Germinal center (tissue), 1 donor: ENCODE measurements around the gene DCANP1.
"Not testable (repeated sequence)": the region's sequence is repeated elsewhere in the genome, so short reads cannot be mapped to it uniquely, and the experiment has no call there.

Source experiments
- DNase-seq: peaks from one replicate; pipeline ENCODE4 v3.0.0; 2012; ENCODE audit warnings: mixed read lengths, low spot score

DCANP1 gene

DNA sequence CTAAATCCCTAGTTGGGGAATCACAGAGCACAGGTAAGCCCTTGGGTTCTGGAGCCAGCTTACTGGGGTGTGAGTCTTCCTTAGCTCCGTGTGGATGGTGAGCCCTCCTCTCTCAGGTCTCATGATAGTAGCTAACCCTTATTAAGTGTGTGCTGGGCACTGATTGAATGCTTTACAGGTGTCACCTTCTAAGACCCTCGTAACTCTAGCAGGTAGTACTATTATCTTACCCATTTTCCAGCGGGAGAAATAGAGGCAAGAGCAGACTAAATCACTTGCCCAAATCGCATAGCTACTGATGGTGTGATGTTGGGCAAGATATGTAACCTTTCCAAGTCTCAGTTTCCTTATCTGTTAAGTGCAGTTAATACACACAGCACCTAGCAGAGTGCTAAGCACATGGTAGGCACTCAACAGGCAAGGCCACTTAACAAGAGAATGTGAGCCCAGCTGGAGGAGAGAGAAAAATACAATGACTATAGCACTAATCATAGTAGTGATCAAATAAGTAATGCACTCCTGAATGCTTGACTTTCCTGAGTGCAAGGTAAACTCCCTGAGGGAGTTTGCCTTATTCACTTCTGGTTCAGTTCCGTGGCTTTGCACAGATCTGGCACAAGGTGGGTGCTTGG is at the start of gene DCANP1:
DCANP1 (minus strand) TSS at position 51 of the 632 bp plus-strand sequence. CDS start 240 bp downstream, outside the sequence.
- DNase-seq, result no peak

DNA sequence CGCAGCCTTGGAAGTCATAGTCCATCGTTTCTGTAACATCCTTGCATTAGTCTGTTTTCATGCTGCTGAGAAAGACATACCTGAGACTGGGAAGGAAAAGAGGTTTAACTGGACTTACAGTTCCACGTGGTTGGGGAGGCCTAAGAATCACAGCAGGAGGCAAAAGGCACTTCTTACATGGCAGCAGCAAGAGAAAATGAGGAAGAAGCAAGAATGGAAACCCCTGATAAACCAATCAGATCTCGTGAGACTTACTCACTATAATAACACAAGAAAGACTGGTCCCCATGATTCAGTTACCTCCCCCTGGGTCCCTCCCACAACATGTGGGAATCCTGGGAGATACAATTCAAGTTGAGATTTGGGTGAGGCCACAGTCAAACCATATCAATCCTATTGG is 48.4 kb upstream of the DCANP1 start:
- not testable (repeated sequence) for DNase-seq

- DNase-seq, result no peak
Observed at GRCh38 chr5:135494196-135494595, 47.0 kb upstream of the DCANP1 start.

DNA sequence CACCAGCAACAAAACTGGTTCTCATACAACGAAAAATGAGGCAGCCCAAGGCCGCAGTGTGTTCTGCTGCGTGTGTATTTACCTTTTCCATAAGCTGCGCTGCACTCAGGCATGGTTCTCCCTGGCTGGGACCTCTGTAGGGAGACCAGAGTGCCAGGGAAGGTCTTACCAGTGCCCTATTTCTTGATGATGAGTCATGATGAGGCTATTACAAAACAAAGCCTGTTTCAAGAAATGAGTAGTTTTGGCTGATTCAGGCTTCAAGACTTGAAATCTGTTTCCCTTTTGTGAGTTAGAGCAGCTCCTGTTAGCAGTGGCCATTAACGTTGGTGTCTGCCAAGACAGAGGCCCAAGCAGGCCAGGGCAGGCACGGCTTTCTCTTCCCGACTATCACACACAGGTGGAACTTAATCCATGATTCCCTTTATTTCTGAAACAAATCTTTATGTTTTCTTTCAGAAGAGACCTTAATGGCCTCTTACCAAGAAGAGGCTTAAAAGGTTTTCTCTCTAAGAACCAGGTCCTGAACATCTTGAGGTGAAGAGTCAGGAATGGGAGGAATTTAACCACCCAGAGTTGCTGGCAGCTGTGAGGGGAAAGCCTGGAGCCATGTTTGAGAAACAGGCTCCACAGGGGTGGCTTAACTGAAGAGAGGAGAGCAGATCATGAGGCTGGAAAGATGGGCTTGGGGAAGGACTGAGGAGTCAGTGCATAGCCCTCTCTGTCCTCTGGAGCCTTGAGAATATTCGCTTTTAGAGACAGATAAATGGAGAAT is 46.4 kb upstream of the DCANP1 start:
- DNase-seq, result no peak

GRCh38 chr5:135492319-135492626 is 45.1 kb upstream of the DCANP1 start:
- DNase-seq, result no peak

- no peak for DNase-seq
Observed at GRCh38 chr5:135491552-135492318, 44.6 kb upstream of the DCANP1 start.

DNA sequence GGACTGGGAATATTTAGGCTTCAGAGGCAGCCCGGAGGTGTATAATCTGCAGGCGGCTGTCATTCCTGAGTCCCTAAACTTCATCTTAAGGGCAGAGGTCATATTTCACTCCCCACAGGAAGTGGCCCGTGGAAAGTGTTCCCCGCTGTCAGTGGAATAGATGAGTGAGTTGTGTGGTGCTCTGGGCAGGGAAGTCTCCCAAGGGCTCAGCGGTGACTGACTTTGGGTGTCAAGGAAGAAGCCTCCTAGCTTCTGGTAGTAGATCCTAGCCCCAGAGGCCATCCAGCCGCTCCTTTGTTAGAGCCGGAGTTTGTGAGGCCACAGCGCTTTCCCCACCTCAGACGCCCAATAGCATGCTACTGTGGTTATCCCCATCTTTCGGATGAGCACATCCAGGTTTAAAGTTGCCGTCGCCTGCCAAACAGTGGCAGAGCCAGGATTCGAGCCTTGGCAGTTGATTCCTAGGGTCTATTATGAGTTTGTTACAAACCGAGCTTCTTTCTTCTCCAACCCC is 43.9 kb upstream of the DCANP1 start:
- DNase-seq, result no peak

- no peak for DNase-seq
Observed at GRCh38 chr5:135490245-135491037, 43.3 kb upstream of the DCANP1 start.

DNA sequence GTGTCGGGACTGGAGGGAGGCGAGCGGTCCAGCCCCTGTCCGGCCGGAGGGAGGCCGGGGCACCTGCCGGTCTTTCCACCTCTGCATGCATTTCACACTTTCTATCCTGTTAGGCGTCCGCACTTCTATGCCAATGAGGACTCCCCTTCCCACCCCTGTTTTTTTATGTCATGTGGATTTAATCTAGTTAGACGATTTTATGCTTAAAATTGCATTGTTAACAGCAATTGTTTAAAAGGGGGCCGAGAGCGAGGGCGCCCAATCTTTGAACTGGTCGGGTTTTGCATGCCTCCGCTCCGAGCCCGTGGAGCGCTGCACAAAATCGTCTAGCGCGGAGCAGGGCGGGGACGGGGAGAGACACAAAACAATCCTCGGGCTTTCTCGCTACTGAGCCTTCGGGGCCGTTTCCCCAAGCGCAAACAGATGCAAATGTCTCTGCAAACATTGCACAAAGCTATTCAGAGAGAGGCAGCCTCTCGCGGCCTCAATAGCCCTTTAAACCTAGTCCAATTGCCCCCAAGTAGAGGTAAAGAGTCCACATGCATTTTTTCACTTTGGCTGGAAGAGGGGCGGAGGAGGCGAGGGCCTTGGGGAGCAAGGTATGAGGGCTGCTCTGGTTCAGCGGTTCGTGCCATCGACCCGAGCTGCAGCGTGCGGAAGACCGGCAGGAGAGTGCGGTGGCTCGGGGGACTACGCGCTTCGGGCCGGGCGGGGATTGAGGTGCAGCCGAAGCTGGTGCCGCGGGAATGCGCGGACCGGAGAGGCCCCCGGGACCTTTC is 42.5 kb upstream of the DCANP1 start:
- DNase-seq, result peak; percentile 27

- no peak for DNase-seq
Observed at GRCh38 chr5:135488727-135489465, 41.7 kb upstream of the DCANP1 start.

- DNase-seq, result no peak
Observed at GRCh38 chr5:135487839-135488514, 40.8 kb upstream of the DCANP1 start.

- DNase-seq, result no peak
Observed at GRCh38 chr5:135487037-135487395, 39.9 kb upstream of the DCANP1 start.

GRCh38 chr5:135486131-135487036 is 39.2 kb upstream of the DCANP1 start:
- no peak for DNase-seq

DNA sequence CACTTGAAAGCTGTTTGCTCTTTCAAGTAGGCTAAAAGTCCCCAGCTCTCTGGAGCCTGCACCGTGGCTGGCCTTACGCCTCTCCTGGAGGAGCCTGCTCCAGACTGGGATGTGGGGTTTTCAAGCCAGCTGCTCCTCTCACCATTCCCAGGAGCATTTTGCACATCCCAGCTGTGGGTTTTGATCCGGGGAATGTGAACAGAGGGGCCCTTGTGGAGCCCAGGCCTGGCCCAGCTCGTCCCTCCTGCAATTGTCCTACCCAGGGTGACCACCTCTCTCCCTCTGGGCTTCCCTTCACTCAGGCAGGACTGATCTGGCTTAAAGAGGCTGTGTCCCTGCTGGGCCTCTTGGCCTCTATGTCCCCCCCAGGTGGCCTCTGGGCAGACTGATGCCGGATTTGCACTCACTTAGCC is 37.5 kb upstream of the DCANP1 start:
- no peak for DNase-seq

DNA sequence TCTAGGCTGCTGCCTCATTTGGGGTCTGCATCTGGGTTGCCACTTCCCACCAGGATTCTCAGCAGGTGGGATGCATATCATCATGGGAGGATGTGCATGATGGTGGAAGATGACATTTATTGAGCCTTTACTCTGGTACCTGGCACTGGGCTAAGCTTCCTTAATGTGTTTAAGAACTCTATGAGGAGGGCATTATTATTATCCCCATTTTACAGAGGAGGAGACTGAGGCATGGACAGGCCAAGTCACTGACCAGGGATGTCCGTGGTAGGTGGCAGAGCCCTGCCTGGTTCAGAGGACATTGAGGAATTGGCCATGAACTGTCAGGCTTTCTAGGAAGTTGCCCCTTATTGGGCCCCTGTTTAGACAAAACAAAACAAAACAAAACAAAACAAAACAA is 36.1 kb upstream of the DCANP1 start:
- no peak for DNase-seq

DNA sequence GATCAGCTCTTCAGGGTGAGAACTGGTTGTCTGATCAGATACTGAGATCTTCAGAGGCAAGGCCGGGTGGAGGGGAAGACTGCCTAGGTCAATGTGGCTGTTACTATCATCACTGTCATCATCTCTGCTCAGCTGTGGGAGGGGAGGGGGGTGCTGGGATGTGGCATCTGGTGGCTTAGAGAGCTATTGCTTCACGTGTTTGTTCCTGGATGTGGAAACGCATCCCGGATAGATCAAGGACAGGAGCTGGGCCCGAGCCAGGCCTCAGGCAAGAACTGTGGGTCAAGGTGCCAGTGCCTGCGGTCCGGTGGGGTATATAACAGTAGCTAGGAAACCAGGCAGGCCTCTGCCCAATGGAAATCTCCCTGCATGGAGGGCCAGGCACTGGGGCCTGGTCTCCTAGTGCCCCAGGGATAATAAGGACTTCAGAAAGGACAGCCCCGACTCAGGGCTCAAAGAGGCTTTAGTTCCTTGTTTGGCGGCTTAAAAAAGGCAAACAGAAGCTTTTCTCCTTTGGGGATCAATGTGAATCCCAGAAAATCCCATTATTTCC is 35.3 kb upstream of the DCANP1 start:
- no peak for DNase-seq

- DNase-seq, result no peak
Observed at GRCh38 chr5:135481909-135482311, 34.8 kb upstream of the DCANP1 start.

DNA sequence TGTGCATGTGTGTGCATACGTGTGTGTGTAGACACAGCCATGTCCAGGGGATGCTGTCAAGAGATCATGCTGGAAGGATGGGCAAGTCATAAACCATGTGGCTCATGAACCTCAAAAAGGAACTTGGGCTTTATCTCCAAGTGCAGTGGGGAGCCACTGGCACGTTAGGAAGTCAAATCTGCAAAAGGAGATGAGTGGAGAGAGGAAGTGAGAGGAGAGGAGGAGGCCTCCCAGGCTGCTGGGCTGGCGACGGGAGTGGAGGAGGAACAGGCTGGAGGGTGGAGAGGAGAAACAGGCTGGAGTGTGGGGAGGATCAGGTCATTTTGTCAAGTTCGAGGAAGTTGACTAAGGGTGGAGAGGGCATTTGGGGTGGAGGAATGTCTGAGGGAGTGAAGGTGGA is 34.2 kb upstream of the DCANP1 start:
- no peak for DNase-seq

GRCh38 chr5:135480511-135480910 is 33.4 kb upstream of the DCANP1 start:
- DNase-seq, result no peak
